ENCODE data around the gene KRTAP10-10.
"Not testable (repeated sequence)": the region's sequence is repeated elsewhere in the genome, so short reads cannot be mapped to it uniquely, and the experiment has no call there.

KRTAP10-10 gene

GRCh38 chr21:44637018-44637850, at the start of gene KRTAP10-10:
Gene KRTAP10-10, plus strand, starts transcription at chr21:44637356. Its CDS starts 62 bp downstream, at chr21:44637418.
- no peak for DNase-seq

DNA sequence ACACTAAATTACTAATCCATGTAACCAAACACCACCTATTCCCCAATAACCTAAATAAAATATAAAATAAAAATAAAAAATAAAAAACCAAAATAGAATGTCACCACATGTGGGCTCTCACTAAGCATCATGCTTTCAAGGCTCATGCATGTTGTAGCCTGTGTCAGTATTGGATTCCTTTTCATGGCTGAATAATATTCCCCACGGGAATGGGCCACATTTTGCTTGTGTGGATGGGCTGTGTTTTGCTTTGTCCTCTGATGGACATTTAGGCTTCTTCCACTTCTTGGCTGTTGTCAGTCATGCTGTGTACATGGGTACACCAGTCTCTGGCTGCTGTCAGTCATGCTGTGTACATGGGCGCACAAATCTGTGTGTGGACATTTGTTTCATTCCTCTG, 48.1 kb upstream of the KRTAP10-10 start:
- DNase-seq, result no peak

DNA sequence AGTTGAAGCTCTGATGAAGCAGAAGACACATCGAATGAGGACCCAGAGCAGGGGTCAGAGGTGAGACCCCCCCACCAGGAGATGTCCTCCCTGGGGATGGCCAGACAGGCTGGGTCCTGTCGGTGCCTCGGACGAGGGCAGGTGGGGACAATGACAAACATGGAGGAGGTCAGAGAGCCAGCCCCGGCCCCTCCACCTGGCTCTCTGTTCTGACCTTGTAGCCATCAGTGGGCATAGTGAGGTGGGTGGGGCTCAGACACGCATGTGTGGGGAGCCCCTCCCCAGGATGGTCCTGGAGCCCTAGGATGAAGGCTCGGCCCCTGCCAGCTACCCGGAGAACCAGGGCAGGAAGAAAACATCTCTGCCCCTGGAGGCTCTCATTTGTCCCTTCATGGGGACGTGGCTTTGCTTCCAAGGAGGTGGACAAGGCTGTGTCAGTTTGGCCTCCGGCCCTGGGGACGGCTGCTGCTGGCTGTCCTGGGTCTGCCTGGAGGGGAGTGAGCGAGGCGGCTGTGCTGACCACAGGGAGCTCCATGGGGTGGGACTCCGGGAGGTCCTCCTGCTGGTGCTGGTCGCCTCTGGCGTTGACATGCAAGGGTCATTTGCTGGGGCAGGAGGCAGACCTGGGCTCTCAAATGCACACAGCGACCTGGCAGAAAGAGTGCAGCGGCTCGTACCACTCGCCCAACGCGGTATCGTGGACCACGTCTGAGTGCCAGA, 47.4 kb upstream of the KRTAP10-10 start:
- DNase-seq, result no peak

DNA sequence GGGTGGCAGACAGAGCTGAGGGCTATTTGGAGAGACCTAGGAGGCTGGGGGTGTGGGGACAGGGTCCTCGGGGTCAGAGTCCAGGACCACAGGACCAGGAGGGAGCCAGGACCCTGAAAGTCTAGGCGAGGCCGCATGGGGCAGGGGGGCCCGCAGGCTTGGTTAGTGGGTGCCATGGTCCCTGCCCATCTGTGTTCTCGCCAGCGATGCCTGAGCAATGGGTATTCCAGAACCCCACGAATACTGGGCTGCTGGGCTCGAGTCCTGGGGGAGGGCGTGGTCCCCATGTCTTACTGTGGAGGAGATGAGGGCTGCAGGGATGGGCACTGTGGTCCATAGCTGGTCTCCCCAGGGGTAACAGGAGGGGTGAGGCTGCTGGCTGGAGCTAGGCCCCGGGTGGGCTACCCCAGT, 46.8 kb upstream of the KRTAP10-10 start:
- no peak for DNase-seq

- not testable (repeated sequence) for DNase-seq
These were observed 46.0 kb upstream of the KRTAP10-10 start for GRCh38 chr21:44590897-44591800.

DNA sequence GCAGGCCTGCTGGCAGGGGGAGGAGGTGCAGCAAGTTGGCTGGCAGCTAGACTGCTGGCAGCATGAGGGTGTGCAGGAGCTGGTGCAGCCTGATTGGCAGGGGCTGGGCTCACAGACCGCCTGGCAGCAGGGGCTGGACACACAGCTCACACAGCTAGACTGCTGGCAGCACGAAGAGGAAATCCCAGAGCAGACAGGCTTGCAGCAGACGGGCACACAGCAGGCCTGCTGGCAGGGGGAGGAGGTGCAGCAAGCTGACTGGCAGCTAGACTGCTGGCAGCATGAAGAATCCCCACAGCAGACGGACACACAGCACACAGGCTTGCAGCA, 45.4 kb upstream of the KRTAP10-10 start:
- DNase-seq, result not testable (repeated sequence)

GRCh38 chr21:44592446-44593311, 44.5 kb upstream of the KRTAP10-10 start, which contains the start of gene KRTAP10-6:
Gene KRTAP10-6, minus strand, starts transcription at chr21:44592505. Its CDS starts 21 bp downstream, at chr21:44592484.
- DNase-seq, result no peak

DNA sequence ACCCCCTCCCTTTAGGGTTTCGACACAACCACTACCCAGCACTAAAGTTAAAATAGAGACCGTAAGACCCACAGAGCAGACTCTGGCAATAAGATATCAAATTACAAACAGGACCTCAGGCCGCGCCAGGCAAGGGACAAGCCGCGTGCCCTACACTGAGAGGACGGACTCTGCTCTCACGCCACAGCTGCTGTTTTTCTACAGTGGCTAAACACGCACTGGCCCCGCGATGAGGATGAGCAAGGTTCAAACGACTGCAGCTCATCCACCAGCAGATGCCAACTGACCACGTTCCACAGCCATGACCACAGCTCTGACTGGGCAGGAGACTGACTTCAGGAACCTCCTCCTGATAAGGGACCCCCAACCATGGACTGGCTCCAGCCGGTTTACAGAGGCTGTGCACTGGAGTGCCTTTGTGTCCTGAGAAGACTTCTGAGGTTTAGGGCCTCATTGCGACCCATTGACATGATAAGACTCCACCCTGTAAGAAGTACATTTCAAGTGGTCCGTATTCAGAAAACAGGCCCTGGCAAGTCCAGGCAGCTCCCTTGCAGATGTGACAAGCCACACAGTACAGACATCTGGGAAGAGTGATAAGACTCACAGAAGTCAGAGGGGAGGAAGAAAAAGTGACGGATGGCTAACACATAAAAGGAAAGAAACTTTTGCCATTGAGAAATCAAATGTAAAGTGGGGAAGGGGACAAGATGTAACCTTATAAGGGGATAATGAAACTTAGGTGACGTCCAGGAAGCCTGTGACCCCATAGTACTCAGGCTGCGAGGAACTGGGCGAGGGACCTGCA, 43.4 kb upstream of the KRTAP10-10 start:
- no peak for DNase-seq

GRCh38 chr21:44594406-44594916, 42.7 kb upstream of the KRTAP10-10 start:
- DNase-seq, result no peak

DNA sequence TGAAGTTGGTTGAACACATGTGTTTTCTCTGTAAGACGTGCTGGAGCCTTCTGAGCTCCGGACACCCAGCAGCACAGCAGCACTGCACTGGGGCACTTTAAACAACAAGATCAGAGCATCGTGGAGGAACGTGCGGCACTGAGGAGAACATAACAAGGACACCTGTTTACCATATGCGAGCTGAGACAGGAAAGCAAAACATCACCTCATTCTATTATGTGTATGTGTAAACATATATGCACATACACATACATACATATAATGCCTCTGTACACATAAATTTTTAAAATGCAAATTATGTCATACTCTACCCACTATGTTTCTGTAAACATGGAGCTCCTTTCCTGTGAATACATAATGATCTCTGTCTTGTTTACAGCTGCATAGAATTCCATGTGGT, 41.6 kb upstream of the KRTAP10-10 start:
- DNase-seq, result no peak

DNA sequence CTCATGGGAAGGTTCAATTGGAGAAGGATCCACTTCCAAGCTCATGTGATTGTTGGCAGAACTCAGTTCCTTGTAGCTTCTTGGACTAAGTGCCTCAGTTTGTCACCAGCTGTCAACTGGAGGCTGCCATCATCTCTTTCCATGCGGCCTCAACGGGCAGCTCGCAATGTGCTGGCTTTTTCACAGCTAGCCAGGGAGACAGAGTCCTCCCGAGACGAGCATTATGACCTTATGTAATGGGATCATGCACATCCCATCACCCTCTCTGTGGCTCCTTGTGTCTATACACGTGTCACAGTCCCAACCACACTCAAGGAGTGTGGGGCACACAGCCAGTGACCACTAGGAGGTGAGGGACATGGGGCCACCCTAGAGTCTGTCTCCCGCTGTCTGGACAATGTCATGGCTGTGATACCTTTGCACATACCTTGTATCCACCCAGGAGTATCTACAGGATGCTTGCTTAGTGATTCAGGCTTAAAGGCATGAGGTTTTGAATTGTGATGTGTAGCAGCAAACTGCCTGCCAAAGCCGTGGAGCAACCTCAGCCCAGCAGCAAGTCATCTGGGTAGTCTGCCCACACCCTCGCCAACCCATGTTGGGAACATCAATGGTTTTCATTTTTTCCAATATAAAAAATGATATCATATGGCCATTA, 41.0 kb upstream of the KRTAP10-10 start:
- DNase-seq, result no peak

DNA sequence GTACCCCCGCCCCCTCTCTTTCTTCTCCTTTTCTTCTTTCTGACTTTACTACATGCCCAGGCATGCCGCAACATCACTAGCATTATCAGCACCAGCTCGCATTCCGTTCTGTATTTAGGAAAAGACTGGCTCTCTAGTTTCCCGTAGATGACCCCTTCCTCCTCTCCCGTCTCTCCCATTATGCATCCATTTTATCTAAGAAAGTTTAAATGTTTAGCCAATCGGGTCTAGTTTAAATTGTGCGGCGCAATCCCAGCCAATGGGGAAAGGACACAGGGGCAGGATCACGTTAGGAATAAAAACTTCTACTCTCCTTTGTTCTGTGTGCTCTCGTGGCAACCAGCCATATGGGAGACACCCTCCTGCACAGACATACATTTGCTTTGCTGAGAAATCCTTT, 39.1 kb upstream of the KRTAP10-10 start:
- DNase-seq, result no peak

DNA sequence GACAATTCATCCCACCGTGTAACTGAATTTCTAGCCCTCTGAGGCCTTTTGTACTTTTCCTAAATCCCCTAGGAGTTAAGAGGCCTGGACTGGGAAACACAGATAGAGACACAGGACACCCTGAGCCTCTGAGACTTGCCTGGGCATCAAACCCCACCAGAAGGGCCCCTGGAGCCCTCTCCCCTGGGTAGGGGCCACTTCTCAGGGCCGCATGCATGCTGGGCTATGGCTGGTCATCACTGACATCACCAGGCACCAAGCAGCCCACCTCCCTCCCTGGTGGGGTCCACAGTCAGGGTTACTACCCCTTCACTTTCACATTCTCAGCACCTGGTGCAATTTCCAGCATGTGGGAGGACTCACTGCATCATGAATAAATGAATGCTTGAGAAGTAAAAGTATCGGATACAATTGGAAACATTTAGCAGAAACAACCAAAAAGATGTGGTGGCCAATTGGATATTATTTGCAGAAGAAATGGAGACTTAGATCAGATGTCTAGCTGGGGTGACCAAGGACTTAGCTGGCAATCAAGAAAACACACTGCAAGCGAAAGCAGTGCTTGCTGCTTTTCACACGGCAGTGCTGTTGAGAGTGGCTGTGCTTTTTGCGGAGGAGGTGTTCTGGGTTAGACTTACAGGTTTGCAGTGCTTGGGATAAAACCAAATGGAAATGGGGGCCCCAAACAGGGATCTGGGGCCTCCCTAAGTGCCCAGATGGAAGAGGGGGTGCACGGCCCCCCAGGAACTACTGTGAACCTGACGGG, 37.7 kb upstream of the KRTAP10-10 start:
- DNase-seq, result no peak

GRCh38 chr21:44600118-44600978, 36.8 kb upstream of the KRTAP10-10 start, which contains the start of gene KRTAP10-7:
Gene KRTAP10-7, plus strand, starts transcription at chr21:44600597. Its CDS starts 25 bp downstream, at chr21:44600622.
- not testable (repeated sequence) for DNase-seq

GRCh38 chr21:44601091-44601490, 36.1 kb upstream of the KRTAP10-10 start:
- not testable (repeated sequence) for DNase-seq

DNA sequence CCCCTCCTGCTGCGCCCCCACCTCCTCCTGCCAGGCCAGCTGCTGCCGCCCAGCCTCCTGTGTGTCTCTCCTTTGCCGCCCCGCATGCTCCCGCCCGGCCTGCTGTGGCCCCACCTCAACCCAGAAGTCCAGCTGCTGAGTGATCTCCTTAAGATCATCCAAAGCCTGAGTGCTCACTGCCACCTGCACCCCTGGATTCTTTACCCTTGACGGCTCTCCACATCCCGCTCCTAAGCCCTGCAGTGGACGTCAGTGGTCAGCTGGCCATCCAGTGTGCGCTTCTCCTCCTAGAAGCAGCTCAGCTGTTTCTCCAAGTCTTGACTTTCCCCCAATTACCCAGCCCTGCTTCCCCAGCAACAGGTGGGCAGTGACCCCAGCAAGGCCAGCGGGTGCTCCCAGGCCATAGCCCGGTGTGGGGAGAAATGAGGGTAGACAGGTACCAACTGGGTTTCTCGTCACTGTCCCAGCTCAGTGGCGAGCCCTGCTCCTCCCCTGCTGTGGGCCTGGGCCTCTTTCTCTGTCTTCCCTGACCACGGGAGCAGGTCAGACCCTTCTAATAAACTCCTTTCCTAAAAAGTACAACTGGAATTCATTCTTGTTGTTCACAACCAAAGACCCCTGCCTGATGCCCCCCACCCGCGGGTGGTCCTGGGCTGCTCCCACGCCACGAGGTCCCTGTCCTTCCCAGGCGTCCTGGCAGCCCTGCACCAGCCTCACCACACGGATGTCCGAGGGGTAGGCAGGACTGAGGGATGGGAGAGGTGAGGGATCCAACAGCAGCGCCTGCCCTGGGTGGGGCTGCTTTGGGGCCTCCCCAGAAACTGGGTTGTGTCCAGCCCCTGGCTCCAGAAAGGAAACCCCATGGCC, 35.3 kb upstream of the KRTAP10-10 start:
- no peak for DNase-seq

DNA sequence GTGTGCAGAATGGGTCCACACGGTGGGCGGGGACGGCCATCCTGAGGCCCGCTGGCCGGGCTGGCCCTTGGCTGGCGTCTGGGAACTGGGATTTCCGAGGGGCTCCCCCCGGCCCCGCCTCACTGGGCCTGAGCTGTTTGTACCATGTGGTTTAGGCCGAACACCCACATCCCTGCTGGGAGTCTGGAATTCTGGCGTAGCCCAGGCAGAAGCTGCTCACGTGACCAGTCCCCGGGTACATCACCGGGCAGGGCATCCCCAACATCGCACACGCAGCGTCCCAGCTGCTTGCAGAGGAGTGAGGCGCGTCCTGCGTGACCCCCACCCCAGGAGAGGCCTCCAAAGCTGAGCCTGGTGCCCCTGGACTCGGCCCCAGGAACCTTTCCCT, 34.7 kb upstream of the KRTAP10-10 start:
- no peak for DNase-seq
